WTC11 (cell line): ENCODE data around the gene ABHD16A. TPM values are rescaled to one million over a fixed set of nuclear protein-coding genes. Genes with fewer than 3 reads are reported as not detected.

ENCODE experiments used
- ATAC-seq: fragments of 200-7000 bp; cut with Tn5 transposase; 2 replicates; pipeline ENCODE4 v1.10.0; 2021; ENCODE audit warnings: mild to moderate bottlenecking, moderate library complexity
- CTCF ChIA-PET: fragments of 300-600 bp; sonication (Branson Sonifier 250); formaldehyde crosslinking; loops from one replicate; lab custom pipeline; 2021; ENCODE audit warnings: antibody characterized with exemption; lab: Charles Lee
- POLR2A ChIA-PET: fragments of 350-600 bp; sonication (Branson Sonifier 250); formaldehyde crosslinking; loops from one replicate; lab custom pipeline; 2021; ENCODE audit warnings: antibody characterized with exemption; lab: Charles Lee
- DNase-seq: peaks from one replicate; pipeline ENCODE4 v3.0.0; 2021; ENCODE audit warnings: low spot score
- H3K27ac Mint-ChIP-seq: 2 replicates; pipeline ENCODE4 v1.8.0; 2021; ENCODE audit warnings: mixed read lengths
- H3K27me3 Mint-ChIP-seq: 2 replicates; pipeline ENCODE4 v1.8.0; 2021; ENCODE audit warnings: low read depth, mild to moderate bottlenecking, moderate library complexity, mixed read lengths
- H3K36me3 Mint-ChIP-seq: 2 replicates; pipeline ENCODE4 v1.8.0; 2021; ENCODE audit warnings: mixed read lengths
- H3K4me1 Mint-ChIP-seq: 2 replicates; pipeline ENCODE4 v1.8.0; 2022; ENCODE audit warnings: mixed read lengths
- H3K4me3 Mint-ChIP-seq: 2 replicates; pipeline ENCODE4 v1.8.0; 2021; ENCODE audit warnings: mild to moderate bottlenecking, moderate library complexity, mixed read lengths
- H3K9me3 Mint-ChIP-seq: 2 replicates; pipeline ENCODE4 v1.8.0; 2021; ENCODE audit warnings: mixed read lengths
- AR ChIP-seq: fragments of 250-450 bp; sonication (Bioruptor Pico); IDR thresholded peaks from 2 replicates; pipeline ENCODE4 v1.9.0; 2021; ENCODE audit warnings: mild to moderate bottlenecking
- ATF1 ChIP-seq: sonication (generic); formaldehyde crosslinking; IDR thresholded peaks from 2 replicates; pipeline ENCODE4 v1.8.1; 2023; ENCODE audit warnings: mild to moderate bottlenecking, moderate library complexity, missing genetic modification reagents
- CREM ChIP-seq: sonication (generic); formaldehyde crosslinking; IDR thresholded peaks from 2 replicates; pipeline ENCODE4 v1.8.1; 2022; ENCODE audit warnings: mild to moderate bottlenecking, missing genetic modification reagents, moderate library complexity
- CTCF ChIP-seq: fragments of 200-600 bp; IDR thresholded peaks from 2 replicates; pipeline ENCODE4 v1.8.0; 2022; ENCODE audit warnings: antibody characterized with exemption
- EMX1 ChIP-seq: fragments of 250-450 bp; sonication (Bioruptor Pico); IDR thresholded peaks from 2 replicates; pipeline ENCODE4 v1.8.0; 2021; ENCODE audit warnings: mild to moderate bottlenecking
- ESRRA ChIP-seq: sonication (generic); formaldehyde crosslinking; IDR thresholded peaks from 2 replicates; pipeline ENCODE4 v1.8.1; 2022; ENCODE audit warnings: mild to moderate bottlenecking, missing genetic modification reagents, borderline replicate concordance
- ETV6 ChIP-seq: sonication (generic); formaldehyde crosslinking; IDR thresholded peaks from 2 replicates; pipeline ENCODE4 v1.8.1; 2022; ENCODE audit warnings: mild to moderate bottlenecking, missing genetic modification reagents
- HMGXB4 ChIP-seq: sonication (generic); formaldehyde crosslinking; IDR thresholded peaks from 2 replicates; pipeline ENCODE4 v1.8.1; 2023; ENCODE audit warnings: mild to moderate bottlenecking, moderate library complexity, missing genetic modification reagents
- IRF2 ChIP-seq: sonication (generic); formaldehyde crosslinking; IDR thresholded peaks from 2 replicates; pipeline ENCODE4 v1.8.0; 2022; ENCODE audit warnings: low read depth, missing genetic modification reagents, borderline replicate concordance
- JUN ChIP-seq: sonication (generic); formaldehyde crosslinking; IDR thresholded peaks from 2 replicates; pipeline ENCODE4 v1.8.0; 2023; ENCODE audit warnings: mild to moderate bottlenecking, missing genetic modification reagents
- RELA ChIP-seq: sonication (generic); formaldehyde crosslinking; IDR thresholded peaks from 2 replicates; pipeline ENCODE4 v1.8.1; 2022; ENCODE audit warnings: missing genetic modification reagents, mild to moderate bottlenecking, borderline replicate concordance
- SOX15 ChIP-seq: fragments of 250-450 bp; sonication (Bioruptor Pico); IDR thresholded peaks from 2 replicates; pipeline ENCODE4 v1.9.0; 2021; ENCODE audit warnings: mild to moderate bottlenecking
- ZNF121 ChIP-seq: sonication (generic); formaldehyde crosslinking; IDR thresholded peaks from 2 replicates; pipeline ENCODE4 v1.8.0; 2023; ENCODE audit warnings: missing genetic modification reagents
- total RNA-seq: library from RNA; stranded (reverse); gene quantifications from 3 replicates; pipeline ENCODE4 v1.2.3, GENCODE V29; 2021
- TF ChIP-seq, protein P1 (sequence below): sonication (generic); formaldehyde crosslinking; IDR thresholded peaks from 2 replicates; pipeline ENCODE4 v1.8.0; 2022; ENCODE audit warnings: mild to moderate bottlenecking, missing genetic modification reagents
- TF ChIP-seq, protein P2 (sequence below): fragments of 250-450 bp; sonication (Bioruptor Pico); IDR thresholded peaks from 2 replicates; pipeline ENCODE4 v2.1.2; 2022; ENCODE audit warnings: mild to moderate bottlenecking, moderate library complexity
- TF ChIP-seq, protein P3 (sequence below): sonication (generic); formaldehyde crosslinking; IDR thresholded peaks from 2 replicates; pipeline ENCODE4 v1.8.0; 2022; ENCODE audit warnings: missing genetic modification reagents

The ABHD16A gene
- total RNA-seq, 1 experiment from 2014 or later = 28.6 TPM

- no peak for TF ChIP-seq HMGXB4
- TF ChIP-seq SOX15 (CRISPR knock-in tag) = no peak
- no peak for TF ChIP-seq ATF1
- no peak for TF ChIP-seq IRF2
- TF ChIP-seq ETV6 (CRISPR knock-in tag) = no peak
- no peak for TF ChIP-seq CREM
- TF ChIP-seq, protein P1, sequence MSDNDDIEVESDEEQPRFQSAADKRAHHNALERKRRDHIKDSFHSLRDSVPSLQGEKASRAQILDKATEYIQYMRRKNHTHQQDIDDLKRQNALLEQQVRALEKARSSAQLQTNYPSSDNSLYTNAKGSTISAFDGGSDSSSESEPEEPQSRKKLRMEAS = no peak
- no peak for TF ChIP-seq CTCF
- no peak for TF ChIP-seq EMX1 (CRISPR knock-in tag)
- no peak for TF ChIP-seq ZNF121 (CRISPR knock-in tag)
- no peak for TF ChIP-seq ESRRA (CRISPR knock-in tag)
- TF ChIP-seq, protein P2, sequence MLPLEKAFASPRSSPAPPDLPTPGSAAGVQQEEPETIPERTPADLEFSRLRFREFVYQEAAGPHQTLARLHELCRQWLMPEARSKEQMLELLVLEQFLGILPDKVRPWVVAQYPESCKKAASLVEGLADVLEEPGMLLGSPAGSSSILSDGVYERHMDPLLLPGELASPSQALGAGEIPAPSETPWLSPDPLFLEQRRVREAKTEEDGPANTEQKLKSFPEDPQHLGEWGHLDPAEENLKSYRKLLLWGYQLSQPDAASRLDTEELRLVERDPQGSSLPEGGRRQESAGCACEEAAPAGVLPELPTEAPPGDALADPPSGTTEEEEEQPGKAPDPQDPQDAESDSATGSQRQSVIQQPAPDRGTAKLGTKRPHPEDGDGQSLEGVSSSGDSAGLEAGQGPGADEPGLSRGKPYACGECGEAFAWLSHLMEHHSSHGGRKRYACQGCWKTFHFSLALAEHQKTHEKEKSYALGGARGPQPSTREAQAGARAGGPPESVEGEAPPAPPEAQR (CRISPR knock-in tag) = no peak
Observed at GRCh38 chr6:31721351-31722020, 18.4 kb upstream of the ABHD16A start, which contains the start of gene LY6G6C (continued).

DNA sequence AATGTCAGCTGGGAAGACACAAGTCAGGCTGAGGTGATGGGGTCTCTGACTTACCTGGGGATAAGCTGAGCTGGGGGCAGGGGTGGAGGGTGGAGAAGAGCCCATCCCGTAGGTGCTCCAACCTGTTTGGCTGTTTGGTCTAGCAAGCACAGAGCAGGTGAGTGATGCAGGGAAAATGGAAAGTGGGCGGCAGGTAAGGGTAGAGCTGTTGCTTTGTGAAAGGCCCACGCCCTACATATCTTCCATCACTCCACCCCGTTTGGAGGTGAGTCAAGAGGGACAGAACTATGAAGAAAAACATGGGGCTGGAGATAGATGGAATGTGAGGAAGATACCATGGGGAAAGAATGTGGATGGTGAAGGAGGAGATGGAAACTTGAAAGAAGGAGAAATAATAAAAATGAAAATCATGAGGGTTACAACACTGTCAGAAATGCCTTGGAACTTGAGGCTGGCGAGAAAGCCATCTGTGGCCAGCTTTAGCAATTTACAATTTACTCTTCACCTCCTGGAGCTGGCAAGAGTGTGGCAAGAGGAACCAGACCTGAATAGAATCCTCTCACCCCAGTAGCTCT is 17.2 kb upstream of the ABHD16A start:
- Mint-ChIP-seq H3K4me1 (peaks cover 19% of the 10 kb centered on the region), H3K4me3 (no peak overlapping the region)
- no peak for TF ChIP-seq JUN (CRISPR knock-in tag)
- TF ChIP-seq ATF1 = no peak
- no peak for TF ChIP-seq RELA (CRISPR knock-in tag)
- TF ChIP-seq, all 79 proteins: peak for 0
- H3K27ac Mint-ChIP-seq = no peak overlapping the region
- ChIA-PET POLR2A (no interaction called here), CTCF (interaction anchor here (1.9 kb wide), 1 partner anchor 9 kb away, joined by 4 read pairs; no protein-coding TSS in a partner anchor)
- ATAC-seq (no peak), DNase-seq (no peak)
- no peaks in the 10 kb centered on the region for H3K36me3 Mint-ChIP-seq
- H3K27me3 Mint-ChIP-seq = peaks cover 4% of the 10 kb centered on the region; the same call in 1 of the 2 replicates
- no peaks in the 10 kb centered on the region for H3K9me3 Mint-ChIP-seq

DNA sequence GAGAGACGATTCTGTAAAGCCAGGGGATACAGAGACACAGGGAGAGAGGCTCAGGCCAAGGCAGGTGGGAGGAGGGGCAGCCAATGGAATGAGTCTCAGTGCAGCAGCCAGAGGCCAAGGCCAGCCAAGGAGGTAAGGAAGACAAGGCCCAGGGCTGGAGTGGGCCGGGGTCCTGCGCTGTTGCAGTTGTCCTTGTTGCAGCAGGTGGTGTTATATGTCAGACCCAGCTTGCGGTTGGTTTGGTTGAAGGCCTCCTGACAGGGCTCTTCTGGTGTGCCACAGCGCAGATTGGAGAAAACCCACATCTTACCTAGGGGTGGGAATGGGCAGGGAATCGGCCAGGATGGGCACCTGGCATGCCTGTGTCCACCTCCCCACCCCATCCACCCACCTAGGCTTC is 15.9 kb upstream of the ABHD16A start:
- POLR2A ChIA-PET = interaction anchor here (0.5 kb wide), 1 partner anchor 18 kb away, joined by 3 read pairs; no protein-coding TSS in a partner anchor
- Mint-ChIP-seq H3K36me3 (no peaks in the 10 kb centered on the region), H3K27me3 (peaks cover 4% of the 10 kb centered on the region; the same call in 1 of the 2 replicates), H3K4me3 (0 out of 2 replicates have a peak overlapping the region, but pooled peaks have one; percentile 13), H3K27ac (no peak overlapping the region), H3K4me1 (peaks cover 27% of the 10 kb centered on the region), H3K9me3 (no peaks in the 10 kb centered on the region)
- DNase-seq (no peak), ATAC-seq (no peak)
- CTCF ChIA-PET = interaction anchor here (0.8 to 1.9 kb wide), 3 partner anchors 11 to 51 kb away, joined by 3 to 4 read pairs (median 4); no protein-coding TSS in a partner anchor
- TF ChIP-seq AR = no peak
- TF ChIP-seq, protein P3, sequence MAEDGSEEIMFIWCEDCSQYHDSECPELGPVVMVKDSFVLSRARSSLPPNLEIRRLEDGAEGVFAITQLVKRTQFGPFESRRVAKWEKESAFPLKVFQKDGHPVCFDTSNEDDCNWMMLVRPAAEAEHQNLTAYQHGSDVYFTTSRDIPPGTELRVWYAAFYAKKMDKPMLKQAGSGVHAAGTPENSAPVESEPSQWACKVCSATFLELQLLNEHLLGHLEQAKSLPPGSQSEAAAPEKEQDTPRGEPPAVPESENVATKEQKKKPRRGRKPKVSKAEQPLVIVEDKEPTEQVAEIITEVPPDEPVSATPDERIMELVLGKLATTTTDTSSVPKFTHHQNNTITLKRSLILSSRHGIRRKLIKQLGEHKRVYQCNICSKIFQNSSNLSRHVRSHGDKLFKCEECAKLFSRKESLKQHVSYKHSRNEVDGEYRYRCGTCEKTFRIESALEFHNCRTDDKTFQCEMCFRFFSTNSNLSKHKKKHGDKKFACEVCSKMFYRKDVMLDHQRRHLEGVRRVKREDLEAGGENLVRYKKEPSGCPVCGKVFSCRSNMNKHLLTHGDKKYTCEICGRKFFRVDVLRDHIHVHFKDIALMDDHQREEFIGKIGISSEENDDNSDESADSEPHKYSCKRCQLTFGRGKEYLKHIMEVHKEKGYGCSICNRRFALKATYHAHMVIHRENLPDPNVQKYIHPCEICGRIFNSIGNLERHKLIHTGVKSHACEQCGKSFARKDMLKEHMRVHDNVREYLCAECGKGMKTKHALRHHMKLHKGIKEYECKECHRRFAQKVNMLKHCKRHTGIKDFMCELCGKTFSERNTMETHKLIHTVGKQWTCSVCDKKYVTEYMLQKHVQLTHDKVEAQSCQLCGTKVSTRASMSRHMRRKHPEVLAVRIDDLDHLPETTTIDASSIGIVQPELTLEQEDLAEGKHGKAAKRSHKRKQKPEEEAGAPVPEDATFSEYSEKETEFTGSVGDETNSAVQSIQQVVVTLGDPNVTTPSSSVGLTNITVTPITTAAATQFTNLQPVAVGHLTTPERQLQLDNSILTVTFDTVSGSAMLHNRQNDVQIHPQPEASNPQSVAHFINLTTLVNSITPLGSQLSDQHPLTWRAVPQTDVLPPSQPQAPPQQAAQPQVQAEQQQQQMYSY (CRISPR knock-in tag) = peak; percentile 49; the same call in 1 of the 2 replicates
